Measurements from ENCODE around the gene TMEM151B.
"Not testable (repeated sequence)": the region's sequence is repeated elsewhere in the genome, so short reads cannot be mapped to it uniquely, and the experiment has no call there.

Gene TMEM151B

DNA sequence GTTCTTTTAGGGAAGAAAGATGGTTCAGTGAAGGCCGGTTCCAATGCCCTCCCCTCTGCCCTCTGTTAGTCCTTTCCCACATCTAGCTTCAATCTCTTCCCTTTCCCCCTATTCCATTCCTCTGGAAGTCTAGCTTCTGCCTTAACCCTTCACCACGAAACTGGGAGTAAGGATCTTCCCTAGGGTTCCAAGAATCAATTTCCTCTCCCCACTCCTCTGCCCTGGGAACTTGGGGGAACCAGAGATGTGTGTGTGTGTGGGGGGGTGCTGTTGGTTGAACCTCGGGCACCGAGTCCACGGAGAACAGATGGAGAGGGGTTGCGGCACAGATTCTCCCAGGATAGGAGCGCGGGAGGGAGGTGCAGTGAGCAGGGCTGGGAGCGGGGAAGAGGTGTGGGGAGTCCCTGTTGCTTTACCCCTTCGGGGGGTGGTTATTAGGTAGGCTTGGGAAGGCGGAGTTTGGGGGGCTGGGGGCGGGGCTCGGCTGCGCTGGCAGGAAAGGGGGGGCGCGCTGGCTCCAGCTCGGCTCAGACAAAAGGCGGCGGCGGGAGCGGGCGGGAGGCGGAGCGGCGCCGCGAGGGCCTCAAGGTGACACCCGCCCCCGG is at the start of gene TMEM151B:
TMEM151B (plus strand) TSS at position 530 of the 605 bp plus-strand sequence. CDS start 293 bp downstream, outside the sequence.
- peak; percentile 56 for DNase-seq

DNA sequence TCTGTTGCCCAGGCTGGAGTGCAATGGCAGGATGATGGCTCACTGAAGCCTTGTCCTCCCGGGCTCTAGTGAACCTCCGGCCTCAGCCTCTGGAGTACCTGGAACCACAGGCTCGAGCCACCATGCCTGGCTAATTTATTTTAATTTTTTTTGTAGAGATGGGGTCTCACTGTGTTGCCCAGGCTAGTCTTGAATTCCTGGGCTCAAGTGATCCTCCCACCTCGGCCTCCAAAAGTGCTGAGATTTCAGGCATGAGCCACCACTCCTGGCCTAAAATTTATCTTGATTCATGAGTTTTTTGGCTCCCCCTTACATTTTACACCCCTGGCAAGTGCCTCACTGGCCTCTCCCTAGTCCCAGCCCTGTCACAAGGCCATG is 49.3 kb upstream of the TMEM151B start:
- DNase-seq = no peak

DNA sequence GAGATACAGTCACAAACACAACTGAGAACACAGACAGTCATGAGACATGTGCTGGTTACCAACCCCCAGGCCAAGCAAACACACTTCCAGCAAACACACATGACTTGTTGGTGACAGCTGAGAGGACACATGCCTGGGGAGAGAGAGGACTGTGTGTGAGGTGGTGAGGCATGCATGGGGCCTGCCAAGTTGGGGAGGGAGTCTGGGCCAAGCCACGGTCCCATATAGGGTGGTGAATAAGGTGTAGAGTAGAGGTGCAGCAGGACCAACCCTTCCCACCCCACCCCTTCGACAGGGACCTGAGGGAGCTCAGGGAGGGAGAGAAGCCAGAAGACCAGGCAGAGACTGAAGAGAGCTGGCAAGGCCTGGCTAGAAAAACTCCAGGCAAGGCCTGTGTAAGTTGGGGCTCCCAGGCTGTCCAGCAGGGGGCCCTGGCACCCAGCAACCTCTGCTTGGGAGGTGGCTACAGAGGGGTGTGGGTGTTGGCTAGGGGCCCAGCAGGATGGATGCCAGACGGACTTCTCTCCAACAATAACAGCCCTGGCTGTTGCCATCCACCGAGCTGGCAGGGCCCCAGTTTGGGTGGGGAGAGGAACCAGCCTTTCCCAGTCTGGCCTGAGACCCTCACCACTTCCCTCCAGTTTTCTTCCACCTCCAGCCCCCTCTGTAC is 48.8 kb upstream of the TMEM151B start:
- DNase-seq = peak; percentile 69

DNA sequence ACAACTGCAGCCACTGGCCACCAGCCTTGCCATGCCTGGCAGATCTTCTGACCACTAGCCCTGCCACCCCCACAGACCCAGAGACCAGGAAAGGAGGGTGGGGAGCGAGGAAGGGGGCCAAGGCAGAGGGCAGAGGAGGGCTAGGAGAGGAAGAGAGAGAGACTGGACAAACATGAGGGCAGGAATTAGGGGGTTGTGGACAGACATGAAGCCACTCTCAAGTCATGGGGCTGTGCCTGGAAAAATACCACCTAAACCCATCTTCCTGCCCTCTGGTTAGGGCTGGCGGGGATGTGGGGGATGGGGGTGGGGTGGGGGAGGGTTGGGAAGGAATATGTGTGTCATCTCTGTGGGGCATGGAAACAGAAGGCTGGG is 48.3 kb upstream of the TMEM151B start:
- DNase-seq = no peak

DNA sequence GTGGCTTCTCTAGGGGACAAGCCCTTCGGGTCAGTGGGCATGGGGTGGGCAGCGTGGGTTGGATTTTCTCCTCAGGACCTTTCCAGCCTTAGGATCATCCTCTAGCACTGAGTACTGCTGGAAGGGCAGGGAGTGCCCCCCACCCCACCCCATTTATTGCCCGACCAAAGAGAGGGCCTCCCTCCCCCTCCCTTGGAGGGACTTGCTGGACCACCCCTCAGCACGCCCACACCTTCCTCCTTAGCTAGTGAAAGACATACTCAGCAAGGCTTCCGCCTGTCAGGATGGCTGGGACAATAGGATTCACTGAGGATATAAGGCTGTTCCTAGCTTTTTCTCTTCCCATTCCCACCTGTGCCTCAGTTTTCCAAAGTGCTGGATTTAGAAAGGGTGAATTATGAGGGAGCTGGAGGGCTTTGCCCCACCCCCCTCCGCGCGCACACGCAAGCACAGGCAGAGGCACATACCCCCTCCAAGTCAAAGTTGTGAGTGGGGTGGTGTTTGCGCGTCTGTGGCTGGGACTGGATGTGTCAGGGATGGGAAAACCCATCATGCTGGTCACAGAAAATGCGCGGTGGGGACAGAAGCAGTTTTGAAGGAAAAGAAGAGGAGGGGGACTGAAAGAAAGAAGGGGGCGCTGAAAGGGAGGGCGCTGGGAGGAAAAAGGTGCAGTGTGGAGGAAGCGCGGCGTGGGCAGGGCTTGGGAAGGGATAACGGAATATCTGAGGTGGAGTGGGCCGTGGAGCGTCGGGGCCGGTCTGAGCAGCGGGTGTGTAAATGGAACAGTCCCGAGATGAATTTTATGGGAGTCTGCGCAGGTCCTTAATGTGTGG is 47.5 kb upstream of the TMEM151B start:
- no peak for DNase-seq

DNA sequence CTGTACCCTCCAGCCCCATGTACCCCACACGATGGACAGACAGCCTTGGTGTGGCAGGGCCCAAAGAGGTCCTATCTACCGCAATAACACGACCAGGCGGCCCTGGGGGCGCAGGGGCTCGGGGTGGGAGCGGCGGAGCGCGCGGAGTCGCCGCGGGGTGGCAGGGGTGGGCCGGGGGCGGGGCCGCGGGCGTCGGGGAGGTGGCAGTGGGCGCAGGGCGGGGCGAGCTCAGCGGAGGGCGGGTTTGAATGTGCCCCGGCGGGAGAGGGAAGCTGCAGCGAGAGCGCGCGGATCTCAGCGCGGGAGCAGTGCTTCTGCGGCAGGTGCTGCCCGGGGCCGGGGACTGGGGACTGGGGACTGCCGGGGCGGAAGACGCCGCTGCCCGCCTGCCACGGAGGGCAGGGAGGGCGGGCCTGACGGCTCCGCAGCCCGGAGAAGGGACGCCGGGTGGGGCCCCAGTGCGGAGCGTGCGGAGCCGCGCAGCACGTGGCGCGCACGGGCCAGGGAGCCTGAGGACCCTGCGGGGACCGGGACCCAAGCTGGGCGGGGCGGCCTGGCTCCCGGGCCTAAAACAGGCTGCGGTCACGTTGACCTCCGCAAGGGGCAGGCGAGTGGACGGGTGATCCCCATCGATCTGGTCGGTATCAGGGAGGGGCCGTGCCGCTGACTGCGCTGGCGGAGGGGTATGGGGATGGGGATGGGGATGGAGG is 46.8 kb upstream of the TMEM151B start, which contains the start of gene SLC29A1:
SLC29A1 (plus strand) TSS at position 277 of the 710 bp plus-strand sequence. CDS start 3,719 bp downstream, outside the sequence.
- peak; percentile 88 for DNase-seq

DNA sequence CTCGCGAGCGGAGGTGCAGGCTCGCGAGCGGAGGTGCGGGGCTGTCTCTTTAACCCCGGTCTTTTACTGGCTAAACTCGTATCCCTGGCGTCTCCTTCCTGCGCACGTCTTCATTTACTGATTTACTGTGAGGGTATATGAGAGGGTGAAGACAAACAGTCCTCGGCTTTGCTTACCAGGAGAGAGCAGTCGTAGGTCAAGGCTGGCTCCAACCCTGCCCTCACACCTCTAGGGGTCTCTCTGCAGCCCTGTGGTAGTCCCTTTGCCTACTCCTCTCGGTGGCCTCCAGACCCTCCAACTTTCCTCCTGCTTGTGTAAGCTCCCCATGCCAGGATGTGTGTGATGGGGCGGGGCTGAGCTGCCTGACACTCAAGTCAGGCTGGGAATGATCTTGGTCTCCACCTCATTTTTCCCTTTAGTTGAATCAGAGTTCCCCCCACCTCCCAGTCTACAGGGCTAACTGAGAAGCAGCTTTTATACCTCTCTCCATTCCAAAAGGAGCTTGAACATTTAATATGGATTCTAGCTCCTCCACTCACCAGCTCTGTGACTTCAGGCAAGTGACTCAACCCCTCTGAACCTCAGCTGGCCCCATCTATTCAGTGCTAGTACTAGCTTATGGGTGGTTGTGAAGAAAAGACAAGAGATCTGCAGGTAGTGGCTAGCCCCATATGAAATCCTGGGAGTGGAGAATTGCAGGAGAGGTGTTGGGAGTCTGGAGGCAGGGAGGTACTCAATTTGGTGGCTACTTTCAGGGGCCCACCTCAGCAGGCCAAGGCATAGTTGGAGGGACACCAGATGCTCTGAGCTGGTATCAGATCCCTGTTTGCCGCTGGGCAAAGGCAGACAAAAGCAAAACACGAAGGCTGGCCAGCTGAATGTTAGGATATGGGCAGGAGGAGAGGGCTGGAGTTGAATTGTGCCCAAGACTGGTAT is 46.0 kb upstream of the TMEM151B start:
- DNase-seq = no peak

DNA sequence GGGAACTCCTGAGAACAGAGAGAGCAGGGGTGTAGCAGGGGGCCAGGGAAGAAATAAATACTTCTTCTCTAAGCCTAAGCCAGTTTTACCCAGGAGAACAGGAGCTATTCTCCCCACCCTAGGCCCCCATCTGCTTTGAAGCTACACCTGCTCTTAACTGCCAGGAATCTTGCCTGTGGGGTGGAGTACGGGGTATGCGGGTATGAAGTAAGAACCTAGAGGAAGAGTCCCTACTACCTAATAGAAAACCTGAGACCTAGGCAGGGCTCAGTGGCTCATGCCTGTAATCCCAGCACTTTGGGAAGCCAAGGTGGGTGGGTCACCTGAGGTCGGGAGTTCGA is 45.3 kb upstream of the TMEM151B start:
- no peak for DNase-seq

DNA sequence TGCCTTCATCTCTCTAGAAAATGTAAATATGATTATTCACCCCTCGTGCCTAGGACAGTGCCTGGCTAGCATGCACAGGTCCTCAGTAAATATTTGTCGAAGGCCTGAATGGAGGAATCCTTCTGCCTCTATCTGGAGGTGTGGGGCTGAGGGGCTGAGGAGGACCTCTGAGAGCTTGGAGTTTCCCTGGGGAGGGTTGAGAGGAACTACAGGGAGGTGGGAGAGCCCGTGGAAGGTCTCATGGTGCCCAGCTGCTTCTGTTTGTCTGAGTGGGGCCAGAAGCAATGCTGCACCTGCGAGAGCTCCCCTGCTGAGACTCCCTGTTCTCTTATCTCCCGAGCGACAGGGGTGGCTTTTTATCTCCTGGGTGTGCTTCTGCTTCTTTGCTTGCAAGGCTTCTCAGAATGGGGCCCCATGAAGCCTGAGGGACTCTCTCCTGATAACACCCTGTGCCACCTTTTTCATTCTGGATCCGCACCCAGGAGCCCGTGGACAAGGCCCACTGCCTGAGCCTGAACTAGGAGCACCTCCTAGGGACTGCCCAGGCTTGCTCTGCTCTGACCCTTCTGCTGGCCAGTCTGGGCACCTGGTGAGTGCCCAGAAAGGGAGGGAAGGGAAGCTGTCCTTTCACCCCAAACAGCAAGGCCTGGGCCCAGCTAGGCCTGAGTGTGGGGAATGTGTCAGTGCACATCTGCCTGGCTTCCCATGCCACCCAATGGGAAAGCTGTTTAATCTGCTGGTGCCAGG is 44.5 kb upstream of the TMEM151B start:
- no peak for DNase-seq

DNA sequence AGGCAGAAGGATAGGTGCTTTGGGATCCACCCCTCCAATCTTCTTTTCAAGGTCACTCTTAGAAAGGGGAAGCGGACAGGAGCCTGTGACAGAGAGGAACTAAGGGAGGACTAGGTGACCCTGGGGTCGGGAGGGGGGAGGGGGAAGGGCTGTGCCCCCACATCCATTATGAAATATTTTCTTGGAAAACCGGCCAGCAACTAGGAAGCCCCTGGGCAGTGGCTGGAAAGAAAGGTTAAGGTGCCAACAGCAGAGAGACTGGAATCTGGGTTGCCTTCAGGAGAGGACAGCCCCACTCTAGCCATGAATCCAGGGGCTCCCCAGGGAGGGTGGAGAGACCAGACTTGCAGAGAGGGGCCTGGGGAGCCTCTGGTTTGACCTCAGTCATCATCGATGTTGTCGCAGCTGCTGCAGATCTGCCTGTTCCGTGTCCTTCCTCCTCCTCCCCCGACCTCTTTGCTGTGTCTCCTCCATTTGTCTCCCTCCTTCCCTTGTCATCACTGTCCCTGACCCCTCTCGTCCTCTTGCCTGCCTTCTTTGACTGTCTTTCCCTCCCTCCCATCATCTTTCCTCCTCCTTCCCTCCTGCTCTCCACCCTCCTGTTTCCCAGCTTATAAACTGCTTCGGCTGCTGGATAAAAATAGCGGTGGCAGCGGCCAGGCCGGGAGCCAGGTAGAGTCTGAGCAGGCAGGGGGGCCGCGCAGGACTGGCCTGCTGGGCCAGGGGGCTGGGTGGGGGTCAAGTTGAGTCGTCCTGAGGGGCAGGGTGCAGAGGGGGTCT is 43.7 kb upstream of the TMEM151B start:
- no peak for DNase-seq

DNA sequence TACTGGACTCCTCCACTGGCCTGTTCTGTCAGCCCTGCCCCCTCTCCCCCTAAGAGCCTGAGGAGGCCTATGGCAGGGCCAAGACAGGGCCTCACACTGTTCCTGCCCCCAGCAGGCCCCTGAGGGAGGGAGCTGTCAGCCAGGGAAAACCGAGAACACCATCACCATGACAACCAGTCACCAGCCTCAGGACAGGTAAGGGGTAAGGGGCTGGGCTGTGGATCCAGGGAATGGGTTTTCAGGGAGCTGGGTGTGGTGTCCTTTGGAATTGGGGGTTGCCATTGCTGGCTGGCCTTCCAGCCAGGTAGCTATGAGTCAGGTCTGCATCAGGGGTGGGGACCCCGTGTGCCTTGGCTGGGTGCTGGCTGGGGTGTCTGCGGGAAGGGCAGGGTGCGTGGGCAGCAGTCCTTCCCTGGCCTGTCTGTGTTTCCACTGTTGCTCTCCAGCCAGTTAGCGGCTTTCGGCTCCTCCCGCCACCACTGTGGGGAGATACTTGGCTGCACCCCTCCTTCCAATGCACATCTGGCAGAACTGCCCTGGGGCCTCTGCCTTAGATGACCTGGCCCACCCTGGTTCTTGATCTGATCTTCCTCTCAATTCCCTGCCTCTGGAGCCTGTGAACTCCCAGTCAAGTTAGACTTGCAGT is 43.0 kb upstream of the TMEM151B start:
- no peak for DNase-seq

DNA sequence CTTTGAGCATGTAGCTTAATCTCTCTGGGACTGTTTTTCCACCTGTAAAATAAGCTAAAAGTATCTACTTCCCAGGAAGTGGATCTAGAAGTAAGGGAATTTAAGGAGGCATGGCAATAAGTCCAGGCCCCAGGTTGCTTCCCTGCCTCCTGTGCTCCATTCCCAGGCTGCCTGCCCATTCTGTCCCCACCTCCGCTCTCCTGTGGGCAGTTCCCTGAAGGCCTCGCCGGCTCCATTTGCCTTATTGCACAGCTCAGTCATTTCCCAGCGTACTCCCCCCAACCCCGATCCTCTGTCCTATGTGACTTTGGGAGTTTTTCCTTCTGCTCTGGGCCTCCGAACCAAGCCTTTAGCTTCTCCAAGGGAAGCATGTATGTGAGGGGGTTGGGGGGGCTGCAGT is 42.2 kb upstream of the TMEM151B start:
- DNase-seq = no peak

DNA sequence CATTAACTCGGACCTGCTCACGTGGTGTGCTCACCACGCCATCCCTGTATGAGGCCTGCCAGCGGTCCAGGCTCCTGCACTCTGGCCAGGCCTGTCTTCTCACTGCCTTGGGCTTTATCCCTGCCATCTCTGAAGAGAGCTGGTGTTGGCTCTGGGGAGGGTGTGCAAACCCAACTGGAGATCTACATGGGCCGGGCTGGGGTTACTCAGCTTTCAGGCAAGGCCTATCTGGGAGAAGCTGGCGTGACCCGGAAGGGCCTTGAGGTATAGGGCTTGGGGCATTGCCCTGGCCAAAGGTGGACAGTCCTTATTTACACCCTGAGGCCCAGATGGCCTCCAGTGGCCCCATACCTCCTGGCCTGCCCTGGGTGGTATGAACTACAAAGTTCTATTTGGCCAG is 41.8 kb upstream of the TMEM151B start:
- no peak for DNase-seq

DNA sequence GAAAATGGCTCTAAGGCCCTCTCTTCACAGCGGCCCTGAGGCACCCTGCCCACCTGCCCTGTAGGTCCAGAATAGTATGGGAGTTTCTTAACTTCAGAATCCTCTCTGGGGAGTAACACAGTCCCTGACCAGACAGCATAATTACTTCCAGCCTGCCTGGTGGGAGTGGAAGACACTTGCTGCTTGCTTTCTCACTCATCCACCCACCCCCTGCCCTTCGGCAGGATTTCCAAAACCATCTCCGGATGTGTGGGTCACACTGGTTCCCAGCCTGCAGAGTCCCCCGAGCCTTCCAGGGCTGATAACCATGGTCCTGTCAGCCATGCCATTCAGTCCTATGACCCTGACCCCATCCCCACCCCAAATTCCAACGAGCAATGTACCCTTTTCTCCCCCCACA is 41.4 kb upstream of the TMEM151B start:
- no peak for DNase-seq

DNA sequence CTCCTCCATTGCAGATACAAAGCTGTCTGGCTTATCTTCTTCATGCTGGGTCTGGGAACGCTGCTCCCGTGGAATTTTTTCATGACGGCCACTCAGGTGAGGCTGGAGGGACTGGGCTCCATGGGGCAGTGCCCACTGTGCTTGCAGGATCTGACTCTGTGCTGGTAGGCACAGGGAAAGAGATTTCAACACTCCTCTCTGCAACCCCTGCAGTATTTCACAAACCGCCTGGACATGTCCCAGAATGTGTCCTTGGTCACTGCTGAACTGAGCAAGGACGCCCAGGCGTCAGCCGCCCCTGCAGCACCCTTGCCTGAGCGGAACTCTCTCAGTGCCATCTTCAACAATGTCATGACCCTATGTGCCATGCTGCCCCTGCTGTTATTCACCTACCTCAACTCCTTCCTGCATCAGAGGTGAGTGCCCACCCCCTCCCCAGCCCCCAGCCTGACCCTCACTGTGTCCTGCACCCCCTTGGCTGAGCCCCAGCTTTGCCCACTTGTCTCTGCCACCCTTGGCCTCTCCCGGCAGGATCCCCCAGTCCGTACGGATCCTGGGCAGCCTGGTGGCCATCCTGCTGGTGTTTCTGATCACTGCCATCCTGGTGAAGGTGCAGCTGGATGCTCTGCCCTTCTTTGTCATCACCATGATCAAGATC is 40.7 kb upstream of the TMEM151B start:
- no peak for DNase-seq

DNA sequence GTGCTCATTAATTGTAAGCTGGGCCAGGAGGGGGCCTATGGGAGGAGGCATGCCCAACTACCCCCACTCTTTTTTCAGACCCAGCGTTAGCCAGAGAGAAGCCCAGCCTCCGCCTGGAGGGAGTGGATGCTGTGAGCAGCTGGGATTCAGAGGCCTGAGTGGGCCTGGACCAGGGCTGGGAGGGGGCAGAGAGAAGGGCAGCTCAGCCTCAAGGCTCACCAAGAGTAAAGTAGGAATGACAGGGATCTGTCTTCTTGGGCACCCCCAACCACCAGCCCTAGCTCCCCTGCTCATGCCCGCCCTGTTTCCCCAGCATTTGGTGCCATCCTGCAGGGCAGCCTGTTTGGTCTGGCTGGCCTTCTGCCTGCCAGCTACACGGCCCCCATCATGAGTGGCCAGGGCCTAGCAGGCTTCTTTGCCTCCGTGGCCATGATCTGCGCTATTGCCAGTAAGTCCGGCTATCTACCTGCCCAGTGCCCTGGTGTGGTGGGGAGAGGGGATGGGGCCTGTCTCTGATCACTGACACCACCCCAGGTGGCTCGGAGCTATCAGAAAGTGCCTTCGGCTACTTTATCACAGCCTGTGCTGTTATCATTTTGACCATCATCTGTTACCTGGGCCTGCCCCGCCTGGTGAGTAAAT is 40.1 kb upstream of the TMEM151B start:
- DNase-seq = no peak

DNA sequence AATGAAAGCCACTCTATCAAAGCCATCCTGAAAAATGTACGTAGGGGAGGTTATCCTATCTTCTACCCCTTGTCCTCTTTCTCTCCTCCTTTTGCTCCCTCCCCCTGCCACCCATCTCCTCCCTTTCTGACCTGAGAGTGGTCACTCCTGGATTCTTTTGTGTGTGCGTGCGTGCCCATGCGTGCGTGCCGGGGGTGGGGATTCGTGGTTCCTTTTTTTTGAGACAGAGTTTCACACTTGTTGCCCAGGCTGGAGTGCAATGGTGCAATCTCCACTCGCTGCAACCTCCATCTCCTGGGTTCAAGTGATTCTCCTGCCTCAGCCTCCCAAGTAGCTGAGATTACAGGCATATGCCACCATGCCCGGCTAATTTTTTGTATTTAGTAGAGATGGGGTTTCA is 38.8 kb upstream of the TMEM151B start:
- not testable (repeated sequence) for DNase-seq

DNA sequence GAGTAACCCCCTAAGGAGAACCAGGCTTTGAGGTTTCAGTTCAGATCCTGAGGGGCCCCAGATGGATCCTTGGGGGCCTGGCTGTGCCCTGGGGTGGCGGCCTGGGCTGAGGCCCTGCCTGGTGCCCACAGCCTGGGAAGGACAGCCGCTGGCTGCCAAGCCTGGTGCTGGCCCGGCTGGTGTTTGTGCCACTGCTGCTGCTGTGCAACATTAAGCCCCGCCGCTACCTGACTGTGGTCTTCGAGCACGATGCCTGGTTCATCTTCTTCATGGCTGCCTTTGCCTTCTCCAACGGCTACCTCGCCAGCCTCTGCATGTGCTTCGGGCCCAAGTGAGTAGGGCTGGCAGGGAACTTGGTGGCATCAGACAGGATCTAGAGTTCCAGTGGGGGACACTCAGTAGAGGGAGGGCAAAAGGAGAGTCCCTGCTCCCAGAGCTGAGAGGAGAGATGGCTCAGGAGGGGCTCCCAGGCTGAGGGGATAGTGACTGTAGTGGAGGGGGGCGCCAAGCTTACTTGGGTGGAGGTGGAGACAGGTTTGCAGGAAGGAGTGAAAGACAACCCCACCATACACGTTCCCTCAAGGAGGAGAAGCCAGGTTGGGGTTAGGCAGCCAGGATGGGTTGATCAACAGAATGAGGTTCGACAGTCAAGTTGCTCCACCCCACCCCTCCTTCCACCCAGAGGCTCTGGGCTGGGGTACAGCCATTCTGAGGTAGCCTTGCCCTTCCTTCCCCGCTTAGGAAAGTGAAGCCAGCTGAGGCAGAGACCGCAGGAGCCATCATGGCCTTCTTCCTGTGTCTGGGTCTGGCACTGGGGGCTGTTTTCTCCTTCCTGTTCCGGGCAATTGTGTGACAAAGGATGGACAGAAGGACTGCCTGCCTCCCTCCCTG is 37.3 kb upstream of the TMEM151B start:
- no peak for DNase-seq
